HepG2 (cell line): ENCODE data around the gene RBM43. TPM values are rescaled to one million over a fixed set of nuclear protein-coding genes. Genes with fewer than 3 reads are reported as not detected.
A peak's percentile ranks its signal among the peaks of the same experiment; 100 is the strongest.

Source experiments
- CEBPZ ChIP-seq: IDR thresholded peaks from 2 replicates; pipeline ENCODE4 v1.6.1; 2012; ENCODE audit warnings: low read length, improper control_type of control experiment
- DBP ChIP-seq: sonication (generic); formaldehyde crosslinking; IDR thresholded peaks from 2 replicates; pipeline ENCODE4 v1.4.0; 2020; ENCODE audit warnings: missing genetic modification reagents; ENCODE audit errors: not compliant biosample characterization
- FOXK2 ChIP-seq: fragments of 450-650 bp; IDR thresholded peaks from 2 replicates; pipeline ENCODE4 v1.6.1; 2016
- MNT ChIP-seq: fragments of 450-650 bp; IDR thresholded peaks from 2 replicates; pipeline ENCODE4 v1.6.1; 2016
- PHF21A ChIP-seq: sonication (generic); formaldehyde crosslinking; IDR thresholded peaks from 2 replicates; pipeline ENCODE4 v1.5.0; 2020; ENCODE audit warnings: mild to moderate bottlenecking, missing genetic modification reagents
- PLRG1 ChIP-seq: fragments of 450-650 bp; conservative IDR thresholded peaks from 2 replicates; pipeline ENCODE4 v1.6.1; 2016
- TOE1 ChIP-seq: sonication (generic); formaldehyde crosslinking; IDR thresholded peaks from 2 replicates; pipeline ENCODE4 v1.4.0; 2020; ENCODE audit warnings: mild to moderate bottlenecking, missing genetic modification reagents
- ZBTB3 ChIP-seq: sonication (generic); formaldehyde crosslinking; IDR thresholded peaks from 2 replicates; pipeline ENCODE4 v1.4.0; 2020; ENCODE audit warnings: low read depth, mild to moderate bottlenecking, moderate library complexity, missing genetic modification reagents, borderline replicate concordance
- ZBTB38 ChIP-seq: sonication (generic); formaldehyde crosslinking; IDR thresholded peaks from 2 replicates; pipeline ENCODE4 v1.5.1; 2020; ENCODE audit warnings: mild to moderate bottlenecking, missing genetic modification reagents
- ZFY ChIP-seq: sonication (generic); formaldehyde crosslinking; IDR thresholded peaks from 2 replicates; pipeline ENCODE4 v1.4.0; 2020; ENCODE audit warnings: missing genetic modification reagents
- ZNF510 ChIP-seq: sonication (generic); formaldehyde crosslinking; IDR thresholded peaks from 2 replicates; pipeline ENCODE4 v1.4.0; 2020; ENCODE audit warnings: low read depth, mild to moderate bottlenecking, missing genetic modification reagents
- ZNF678 ChIP-seq: sonication (generic); formaldehyde crosslinking; IDR thresholded peaks from 2 replicates; pipeline ENCODE4 v1.4.0; 2020; ENCODE audit warnings: mild to moderate bottlenecking, missing genetic modification reagents
- polyA plus RNA-seq, 8 experiments: library from polyadenylated mRNA; depleted of rRNA in 3 of 8; stranded (reverse) in 7 of 8; unstranded in 1 of 8; fragments of >200 nt; fragmentation: Illumina TruSeq in 4 of 8; extraction: Trizol in 4 of 8; gene quantifications; 2 replicates each; pipeline versions ENCODE4 v1.2.1 to v1.2.3, GENCODE V29; 2011 to 2016; ENCODE audit warnings: low read depth in 4 of 8, missing spikeins in 1 of 8, mixed read lengths in 1 of 8; ENCODE audit not compliant: insufficient read depth in 1 of 8
- total RNA-seq, 5 experiments: library from RNA; depleted of rRNA; stranded (reverse); fragments of >200 nt; fragmentation: Illumina TruSeq; extraction: Trizol; gene quantifications; 2 replicates each; pipeline ENCODE4 v1.2.3, GENCODE V29; 2016; ENCODE audit warnings: low read depth in 1 of 5
- TF ChIP-seq, protein P1 (sequence below): sonication (generic); formaldehyde crosslinking; IDR thresholded peaks from 2 replicates; pipeline ENCODE4 v1.8.0; 2022; ENCODE audit warnings: mild to moderate bottlenecking, missing genetic modification reagents, moderate library complexity
- TF ChIP-seq, protein P2 (sequence below): sonication (generic); formaldehyde crosslinking; IDR thresholded peaks from 2 replicates; pipeline ENCODE4 v1.4.0; 2020; ENCODE audit warnings: missing genetic modification reagents
- TF ChIP-seq, protein P3 (sequence below): IDR thresholded peaks from 2 replicates; pipeline ENCODE4 v1.6.1; 2016; ENCODE audit warnings: missing compliant biosample characterization, missing genetic modification reagents, borderline replicate concordance
- TF ChIP-seq, protein P4 (sequence below): sonication (generic); formaldehyde crosslinking; IDR thresholded peaks from 2 replicates; pipeline ENCODE4 v1.5.1; 2020; ENCODE audit warnings: missing genetic modification reagents, mild to moderate bottlenecking, borderline replicate concordance

RBM43 gene
- total and polyA plus RNA-seq, 2 of the 13 experiments (the other 11 are each of a cell fraction or from before 2014, with no cell fraction given): 0.31 to 0.70 TPM

GRCh38 chr2:151261231-151261976 lies at the start of gene RBM43 (continued):
- TF ChIP-seq, protein P1, sequence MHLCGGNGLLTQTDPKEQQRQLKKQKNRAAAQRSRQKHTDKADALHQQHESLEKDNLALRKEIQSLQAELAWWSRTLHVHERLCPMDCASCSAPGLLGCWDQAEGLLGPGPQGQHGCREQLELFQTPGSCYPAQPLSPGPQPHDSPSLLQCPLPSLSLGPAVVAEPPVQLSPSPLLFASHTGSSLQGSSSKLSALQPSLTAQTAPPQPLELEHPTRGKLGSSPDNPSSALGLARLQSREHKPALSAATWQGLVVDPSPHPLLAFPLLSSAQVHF (CRISPR knock-in tag): no peak
- TF ChIP-seq PLRG1 (no peak), CEBPZ (no peak), ZNF678 (peak; percentile 84; the same call in 1 of the 2 replicates), ZBTB38 (CRISPR knock-in tag) (peak; percentile 59; the same call in 1 of the 2 replicates), ZNF510 (peak; percentile 76; the same call in 1 of the 2 replicates), FOXK2 (no peak), ZBTB3 (CRISPR knock-in tag) (no peak), DBP (CRISPR knock-in tag) (peak; percentile 16), PHF21A (CRISPR knock-in tag) (peak; percentile 87), ZFY (peak; percentile 79), MNT (no peak), TOE1 (CRISPR knock-in tag) (no peak)
- TF ChIP-seq, protein P2, sequence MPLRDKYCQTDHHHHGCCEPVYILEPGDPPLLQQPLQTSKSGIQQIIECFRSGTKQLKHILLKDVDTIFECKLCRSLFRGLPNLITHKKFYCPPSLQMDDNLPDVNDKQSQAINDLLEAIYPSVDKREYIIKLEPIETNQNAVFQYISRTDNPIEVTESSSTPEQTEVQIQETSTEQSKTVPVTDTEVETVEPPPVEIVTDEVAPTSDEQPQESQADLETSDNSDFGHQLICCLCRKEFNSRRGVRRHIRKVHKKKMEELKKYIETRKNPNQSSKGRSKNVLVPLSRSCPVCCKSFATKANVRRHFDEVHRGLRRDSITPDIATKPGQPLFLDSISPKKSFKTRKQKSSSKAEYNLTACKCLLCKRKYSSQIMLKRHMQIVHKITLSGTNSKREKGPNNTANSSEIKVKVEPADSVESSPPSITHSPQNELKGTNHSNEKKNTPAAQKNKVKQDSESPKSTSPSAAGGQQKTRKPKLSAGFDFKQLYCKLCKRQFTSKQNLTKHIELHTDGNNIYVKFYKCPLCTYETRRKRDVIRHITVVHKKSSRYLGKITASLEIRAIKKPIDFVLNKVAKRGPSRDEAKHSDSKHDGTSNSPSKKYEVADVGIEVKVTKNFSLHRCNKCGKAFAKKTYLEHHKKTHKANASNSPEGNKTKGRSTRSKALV (CRISPR knock-in tag): peak; percentile 94
- TF ChIP-seq, protein P3, sequence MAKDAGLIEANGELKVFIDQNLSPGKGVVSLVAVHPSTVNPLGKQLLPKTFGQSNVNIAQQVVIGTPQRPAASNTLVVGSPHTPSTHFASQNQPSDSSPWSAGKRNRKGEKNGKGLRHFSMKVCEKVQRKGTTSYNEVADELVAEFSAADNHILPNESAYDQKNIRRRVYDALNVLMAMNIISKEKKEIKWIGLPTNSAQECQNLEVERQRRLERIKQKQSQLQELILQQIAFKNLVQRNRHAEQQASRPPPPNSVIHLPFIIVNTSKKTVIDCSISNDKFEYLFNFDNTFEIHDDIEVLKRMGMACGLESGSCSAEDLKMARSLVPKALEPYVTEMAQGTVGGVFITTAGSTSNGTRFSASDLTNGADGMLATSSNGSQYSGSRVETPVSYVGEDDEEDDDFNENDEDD (CRISPR knock-in tag): peak; percentile 65; the same call in 1 of the 2 replicates
- TF ChIP-seq, protein P4, sequence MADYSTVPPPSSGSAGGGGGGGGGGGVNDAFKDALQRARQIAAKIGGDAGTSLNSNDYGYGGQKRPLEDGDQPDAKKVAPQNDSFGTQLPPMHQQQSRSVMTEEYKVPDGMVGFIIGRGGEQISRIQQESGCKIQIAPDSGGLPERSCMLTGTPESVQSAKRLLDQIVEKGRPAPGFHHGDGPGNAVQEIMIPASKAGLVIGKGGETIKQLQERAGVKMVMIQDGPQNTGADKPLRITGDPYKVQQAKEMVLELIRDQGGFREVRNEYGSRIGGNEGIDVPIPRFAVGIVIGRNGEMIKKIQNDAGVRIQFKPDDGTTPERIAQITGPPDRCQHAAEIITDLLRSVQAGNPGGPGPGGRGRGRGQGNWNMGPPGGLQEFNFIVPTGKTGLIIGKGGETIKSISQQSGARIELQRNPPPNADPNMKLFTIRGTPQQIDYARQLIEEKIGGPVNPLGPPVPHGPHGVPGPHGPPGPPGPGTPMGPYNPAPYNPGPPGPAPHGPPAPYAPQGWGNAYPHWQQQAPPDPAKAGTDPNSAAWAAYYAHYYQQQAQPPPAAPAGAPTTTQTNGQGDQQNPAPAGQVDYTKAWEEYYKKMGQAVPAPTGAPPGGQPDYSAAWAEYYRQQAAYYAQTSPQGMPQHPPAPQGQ (CRISPR knock-in tag): no peak
